ENCODE results near the gene MROH9.

The MROH9 gene

DNA sequence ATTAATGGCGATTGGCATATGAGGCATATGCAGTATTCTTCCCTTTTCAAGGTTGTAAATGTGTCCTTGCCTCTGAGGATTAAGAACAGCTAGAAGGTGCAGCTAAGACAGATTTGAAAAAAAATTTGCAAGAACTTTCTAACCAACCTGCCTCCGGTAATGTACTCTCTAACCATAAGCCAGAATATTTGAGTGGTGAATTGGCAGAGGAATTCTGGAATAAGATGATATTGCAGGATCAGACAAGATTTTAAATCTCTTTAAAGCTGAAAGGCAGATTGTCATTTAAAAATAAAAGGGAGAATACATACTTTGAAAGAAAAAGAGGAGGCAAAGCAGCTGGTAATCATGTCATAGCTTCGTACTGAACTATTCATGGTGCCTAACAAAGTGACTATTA is 29.2 kb downstream of the MROH9 start:
- in situ Hi-C loops (cut with MboI; ENCODE audit: low sequenced_read_pairs): no loop called here

DNA sequence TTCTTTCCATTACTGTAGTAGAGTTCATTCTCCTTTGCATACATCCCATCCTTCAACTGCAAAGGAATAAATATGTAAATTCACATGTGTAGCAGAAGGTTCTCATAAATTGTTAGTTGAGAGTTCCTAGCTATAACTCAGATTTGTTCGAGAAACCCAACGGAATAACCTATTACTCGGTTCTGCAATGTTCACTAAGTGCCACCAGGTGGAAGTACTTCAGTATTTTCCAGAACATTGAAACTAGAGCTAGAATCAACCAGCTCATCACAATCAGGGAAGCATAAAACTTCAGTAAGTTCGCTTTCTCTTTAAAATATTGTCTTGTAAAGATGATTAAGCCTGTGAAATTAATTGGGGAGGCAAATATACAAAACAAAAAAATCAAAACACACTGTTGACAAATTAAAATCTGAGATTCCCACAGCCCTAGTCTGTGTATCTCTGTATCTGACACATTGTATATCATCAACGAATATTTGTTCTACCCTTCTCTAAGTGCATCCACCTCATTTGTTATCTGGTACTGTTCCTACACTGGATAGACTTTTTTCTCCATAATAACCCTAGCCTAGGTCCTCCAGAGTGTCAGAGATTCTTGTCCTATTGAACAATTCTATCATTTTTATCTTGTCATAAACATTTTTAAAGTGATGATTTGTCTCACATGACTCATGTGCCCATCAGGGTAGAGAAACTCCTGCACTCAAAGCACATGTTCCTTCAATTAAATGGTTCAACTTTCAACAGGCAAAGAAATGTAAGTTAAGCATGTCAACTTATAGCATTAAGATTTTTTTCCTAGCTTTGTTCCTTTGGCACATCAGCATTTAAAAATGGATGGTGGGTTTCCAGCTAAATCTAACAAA is 31.9 kb downstream of the MROH9 start:
- in situ Hi-C loops (cut with MboI; ENCODE audit: low sequenced_read_pairs): no loop called here

DNA sequence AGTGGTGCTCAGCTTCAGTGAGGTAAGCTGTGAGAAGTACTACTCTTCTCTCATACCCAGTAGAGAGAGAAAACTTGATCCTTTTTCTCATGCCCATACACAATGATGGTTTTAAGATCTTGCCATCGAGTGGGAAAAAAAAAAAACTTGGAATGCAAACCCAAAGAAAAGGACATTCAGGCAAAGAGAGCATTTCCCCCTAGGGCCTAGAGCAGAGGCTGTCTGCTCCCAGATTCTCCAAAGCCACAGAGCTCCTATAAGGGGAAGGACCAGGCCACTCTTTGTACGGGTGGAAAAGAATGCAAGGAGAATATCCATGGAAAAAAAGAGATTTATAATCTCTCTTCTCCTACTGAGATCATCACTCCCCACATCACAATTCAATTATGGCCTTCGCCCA is 34.9 kb downstream of the MROH9 start:
- in situ Hi-C loops (cut with MboI; ENCODE audit: low sequenced_read_pairs): no loop called here

DNA sequence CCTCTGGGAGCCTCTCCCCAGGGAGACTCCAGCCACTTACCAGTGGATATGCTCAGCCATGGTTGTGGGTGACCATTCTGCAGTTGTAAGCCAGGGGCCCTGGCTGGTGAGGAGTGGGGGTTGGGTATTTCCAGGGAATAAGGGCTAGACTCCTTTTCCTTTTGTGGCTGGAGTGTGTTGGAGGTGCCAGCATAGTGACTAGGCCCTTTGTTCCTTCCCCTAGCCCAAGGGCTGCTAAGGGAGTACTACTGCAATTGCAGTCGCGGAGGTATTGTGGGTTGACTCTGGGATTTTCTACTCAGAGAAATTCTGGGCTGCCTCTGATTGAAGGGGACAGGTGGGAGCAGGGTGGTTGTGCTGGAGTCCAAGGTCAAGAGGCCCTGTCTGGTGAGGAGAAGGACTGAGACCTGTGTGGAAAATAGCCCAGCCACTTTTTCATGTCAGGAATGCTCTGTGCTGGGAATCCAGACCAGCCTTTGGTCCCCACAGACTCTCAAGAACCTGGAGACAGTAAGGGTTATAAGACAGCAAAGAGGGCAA is 43.1 kb downstream of the MROH9 start:
- in situ Hi-C loops (cut with MboI; ENCODE audit: low sequenced_read_pairs): no loop called here

DNA sequence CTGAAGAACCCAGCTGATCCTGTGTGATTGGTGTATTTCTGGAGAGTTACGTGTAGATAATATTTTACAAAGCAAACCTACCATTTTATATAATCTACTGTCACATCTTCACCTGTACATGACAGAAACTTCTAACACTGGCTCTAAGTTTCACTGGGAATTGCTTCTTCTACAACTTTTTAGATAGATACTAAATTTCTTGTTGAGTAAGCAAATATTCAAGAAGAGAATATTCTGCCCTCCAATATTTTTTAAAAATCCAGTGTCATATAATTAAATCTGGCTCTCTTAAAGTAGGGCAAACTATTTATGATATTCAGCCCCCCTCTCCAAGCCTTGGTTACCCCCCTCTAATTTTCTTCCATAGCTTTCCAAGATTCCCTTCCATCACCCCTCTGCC is 50.1 kb downstream of the MROH9 start:
- in situ Hi-C loops (cut with MboI; ENCODE audit: low sequenced_read_pairs): no loop called here

DNA sequence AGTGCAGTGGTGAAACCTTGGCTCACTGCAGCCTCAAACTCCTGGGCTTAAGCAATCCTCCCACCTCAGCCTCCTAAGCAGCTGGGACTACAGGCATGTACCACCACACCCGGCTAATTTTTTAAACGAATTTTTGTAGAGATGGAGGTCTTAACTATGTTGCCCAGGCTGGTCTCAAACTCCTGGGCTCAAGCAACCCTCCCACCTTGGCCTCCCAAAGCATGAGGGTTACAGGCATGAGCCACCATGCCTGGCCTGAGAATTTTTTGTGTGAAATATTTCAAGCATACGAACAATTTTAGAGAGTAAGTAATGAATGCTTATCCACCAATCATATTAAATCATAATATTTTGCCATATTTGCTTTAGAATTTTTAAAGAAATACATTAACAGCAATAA is 51.6 kb downstream of the MROH9 start:
- in situ Hi-C loops (cut with MboI; ENCODE audit: low sequenced_read_pairs): no loop called here

DNA sequence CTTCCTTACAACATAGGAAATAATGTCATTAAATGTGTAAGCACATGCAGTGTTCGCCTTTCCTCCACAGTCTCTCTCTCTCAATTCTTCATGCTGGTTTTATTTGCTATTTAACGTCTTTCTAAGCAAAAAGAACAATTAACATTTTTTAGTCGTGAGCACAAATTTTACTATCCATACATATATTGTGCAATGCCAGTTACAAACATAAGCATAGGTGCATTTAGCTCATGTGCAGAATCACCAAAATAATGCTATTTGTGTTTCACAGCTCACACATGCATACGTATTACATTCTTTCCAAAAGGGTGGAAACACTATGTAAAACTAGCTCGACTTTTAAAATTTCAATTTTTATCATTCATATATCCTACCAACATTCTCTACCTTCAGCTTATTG is 52.1 kb downstream of the MROH9 start:
- in situ Hi-C loops (cut with MboI; ENCODE audit: low sequenced_read_pairs): no loop called here

DNA sequence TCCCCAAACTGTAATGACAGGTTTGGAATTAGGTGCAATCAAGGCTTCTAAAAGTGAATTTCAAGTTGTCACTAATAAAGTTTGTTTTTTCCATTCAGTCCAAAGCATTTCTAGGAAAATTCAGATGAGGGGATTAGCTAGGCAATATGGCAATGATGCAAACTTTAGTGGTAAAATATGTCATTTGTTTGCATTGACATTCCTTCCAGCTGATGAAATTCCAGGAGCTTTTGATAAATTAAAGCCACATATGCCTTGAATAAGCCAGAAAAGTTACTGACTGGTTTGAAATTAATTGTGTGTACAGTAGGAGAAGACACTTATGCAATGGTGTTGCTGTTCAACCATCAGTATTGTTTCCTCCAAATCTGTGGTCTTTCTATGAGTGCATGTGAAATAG is 57.8 kb downstream of the MROH9 start:
- in situ Hi-C loops (cut with MboI; ENCODE audit: low sequenced_read_pairs): no loop called here

DNA sequence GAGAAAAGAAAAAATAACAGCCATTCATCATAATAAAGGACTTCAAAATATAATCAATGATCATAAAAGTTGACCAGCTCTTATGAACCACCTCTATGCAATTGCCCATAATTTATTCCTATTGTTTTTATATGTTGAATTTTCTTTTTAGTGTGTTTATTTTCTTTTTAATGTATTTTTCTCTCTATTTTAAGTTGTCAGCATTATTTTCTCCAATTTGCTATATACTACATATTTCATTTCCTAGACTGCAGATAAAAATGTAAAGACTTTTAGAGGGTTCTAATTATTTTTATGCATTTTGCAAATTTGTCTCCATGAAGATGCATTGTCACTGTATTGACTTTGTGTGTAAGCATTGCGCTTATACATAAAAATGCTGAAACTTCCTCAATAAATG is 58.4 kb downstream of the MROH9 start:
- in situ Hi-C loops (cut with MboI; ENCODE audit: low sequenced_read_pairs): no loop called here

DNA sequence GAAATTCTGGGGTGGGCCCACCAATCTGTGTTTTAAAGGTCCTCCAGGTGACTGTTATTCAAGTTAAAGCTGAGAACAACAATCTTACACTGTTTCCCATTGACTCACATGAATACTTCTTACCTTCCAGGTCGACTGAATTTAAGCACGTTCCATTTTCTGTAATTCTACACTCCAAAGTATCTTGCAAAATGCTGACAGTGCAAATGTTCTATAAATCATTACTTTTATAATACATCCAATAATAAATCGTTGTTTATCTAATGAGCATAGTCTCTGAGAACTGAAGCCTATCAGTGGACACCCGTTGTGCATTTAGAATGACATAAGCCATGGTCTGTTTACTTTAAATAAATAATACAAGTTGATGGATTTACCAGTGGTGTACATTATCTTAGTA is 79.5 kb downstream of the MROH9 start:
- in situ Hi-C loops (cut with MboI; ENCODE audit: low sequenced_read_pairs): no loop called here

DNA sequence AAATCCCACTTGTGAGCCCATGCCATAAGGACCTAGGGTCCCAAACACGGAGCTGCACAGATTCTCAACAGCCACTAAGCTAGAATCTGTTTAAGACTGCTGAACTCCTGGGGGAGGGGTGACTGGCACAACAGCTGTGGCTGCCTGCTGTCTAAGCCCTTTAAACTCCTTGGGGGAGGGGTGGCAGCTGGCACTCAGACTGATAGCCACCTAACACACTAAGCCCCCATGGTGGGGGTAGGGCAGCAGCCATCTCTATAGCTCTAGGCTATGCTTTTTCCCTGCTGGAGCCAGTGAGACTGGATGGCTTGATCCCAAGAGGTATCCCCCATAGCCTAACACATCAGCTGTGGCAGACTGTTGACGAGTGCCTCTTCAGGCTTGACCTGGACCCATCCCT is 82.1 kb downstream of the MROH9 start:
- in situ Hi-C loops (cut with MboI; ENCODE audit: low sequenced_read_pairs): no loop called here

DNA sequence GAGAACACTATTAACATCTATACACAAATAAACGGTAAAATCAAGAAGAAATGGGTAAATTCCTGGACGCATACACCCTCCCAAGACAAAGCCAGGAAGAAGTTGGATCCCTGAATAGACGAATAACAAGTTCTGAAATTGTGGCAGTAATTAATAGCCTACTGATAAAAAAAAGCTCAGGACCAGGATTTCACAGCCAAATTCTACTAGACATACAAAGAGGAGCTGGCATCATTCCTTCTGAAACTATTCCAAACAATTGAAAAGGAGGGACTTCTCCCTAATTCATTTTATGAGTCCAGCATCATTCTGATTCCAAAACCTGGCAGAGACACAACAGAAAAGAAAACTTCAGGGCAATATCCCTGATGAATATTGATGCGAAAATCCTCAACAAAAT is 84.6 kb downstream of the MROH9 start:
- in situ Hi-C loops (cut with MboI; ENCODE audit: low sequenced_read_pairs): no loop called here

DNA sequence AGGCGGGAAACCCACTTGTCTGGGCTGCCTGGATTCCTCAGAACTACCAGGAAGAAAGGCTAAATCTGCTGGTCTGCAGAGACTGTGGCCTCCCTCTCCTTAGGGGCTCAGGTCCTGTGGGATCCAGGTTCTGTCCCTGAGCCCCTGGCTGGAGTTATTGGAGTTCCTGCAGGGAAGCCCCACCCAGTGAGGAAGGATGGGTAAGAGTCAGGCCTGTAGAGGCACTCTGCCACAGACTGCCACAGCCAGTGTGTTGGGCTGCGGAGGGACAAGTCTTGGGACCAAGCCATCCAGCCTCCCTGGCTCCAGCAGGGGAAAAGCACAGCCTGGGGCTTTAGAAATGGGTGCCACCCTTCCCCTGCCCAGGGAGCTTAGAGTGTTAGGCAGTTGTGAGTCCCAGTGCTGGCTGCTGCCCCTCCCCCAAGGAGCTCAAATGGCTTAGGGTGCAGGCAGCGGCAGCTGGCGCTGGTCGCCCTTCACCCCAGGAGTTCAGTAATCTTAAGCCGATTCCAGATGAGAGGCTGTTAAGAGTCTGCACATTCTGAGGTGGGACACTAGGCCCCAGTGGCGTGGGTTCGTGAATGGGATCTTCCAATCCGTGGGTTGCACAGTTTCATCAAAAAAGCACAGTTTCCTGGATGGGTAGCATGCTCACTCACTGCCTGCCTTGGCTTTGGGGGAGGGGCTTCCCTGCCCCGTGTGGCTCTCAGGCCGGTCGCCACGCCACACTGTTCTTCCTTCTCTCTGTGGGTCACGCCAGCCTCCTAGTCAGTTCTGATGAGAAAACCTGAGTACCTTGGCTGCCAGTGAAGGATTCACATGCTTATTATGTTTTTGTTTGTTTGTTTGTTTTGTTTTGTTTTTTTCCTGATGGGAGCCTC is 97.7 kb downstream of the MROH9 start:
- in situ Hi-C loops (cut with MboI; ENCODE audit: low sequenced_read_pairs): no loop called here

DNA sequence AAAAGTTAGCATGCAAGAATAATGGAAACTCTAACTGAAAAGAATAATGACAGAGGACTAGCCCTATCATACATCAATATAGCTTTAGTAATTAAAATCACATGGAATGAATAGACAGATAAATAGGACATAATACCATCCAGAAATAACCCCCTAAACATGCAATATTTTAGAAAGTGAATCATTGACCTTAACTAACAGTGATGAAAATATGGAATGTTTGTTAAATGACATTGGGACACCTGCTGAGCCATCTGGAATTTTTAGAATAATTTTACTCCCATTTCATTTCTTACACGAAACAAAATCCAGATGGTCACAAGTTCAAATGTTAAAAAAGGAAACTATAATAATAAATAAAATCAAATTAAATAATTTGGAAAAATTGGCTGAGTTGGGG is 102.3 kb downstream of the MROH9 start:
- in situ Hi-C loops (cut with MboI; ENCODE audit: low sequenced_read_pairs): no loop called here

DNA sequence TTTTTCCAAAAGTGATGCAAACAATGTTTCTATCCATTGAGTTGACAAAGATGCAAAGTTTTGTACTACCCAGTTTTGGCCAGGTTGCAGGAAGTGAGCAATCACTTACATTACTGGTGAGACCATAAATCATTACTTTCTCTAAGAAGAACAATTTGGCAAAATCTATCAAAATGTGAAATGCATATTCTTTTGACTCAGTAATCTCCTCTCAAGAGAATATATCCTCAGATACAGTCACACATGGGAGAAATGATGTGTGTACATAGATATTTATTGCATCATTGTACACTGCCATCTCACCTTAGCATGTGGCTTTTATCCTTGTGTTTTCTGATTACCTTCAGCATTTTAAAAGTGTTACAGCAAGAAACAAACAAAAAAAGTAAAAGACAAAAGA is 103.0 kb downstream of the MROH9 start:
- in situ Hi-C loops (cut with MboI; ENCODE audit: low sequenced_read_pairs): no loop called here

DNA sequence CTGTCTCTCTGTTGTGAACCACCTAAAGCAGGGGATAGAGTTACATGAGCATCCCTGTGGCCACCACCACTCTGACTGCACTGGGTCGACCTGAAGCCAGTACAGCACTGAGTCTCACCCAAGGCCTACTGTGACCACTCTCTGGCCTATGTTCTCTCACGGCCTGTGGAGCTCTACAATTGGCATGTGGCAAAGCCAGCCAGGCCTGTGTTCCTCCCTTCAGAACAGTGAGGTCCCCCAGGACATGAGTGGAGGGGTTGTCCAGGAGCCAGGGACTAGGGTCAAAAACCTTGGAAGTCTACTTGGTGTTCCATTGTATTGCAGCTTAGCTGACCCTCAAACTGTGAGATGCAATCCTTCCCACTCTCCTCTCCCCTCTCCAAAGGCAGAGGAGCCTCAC is 112.7 kb downstream of the MROH9 start:
- in situ Hi-C loops (cut with MboI; ENCODE audit: low sequenced_read_pairs): no loop called here

DNA sequence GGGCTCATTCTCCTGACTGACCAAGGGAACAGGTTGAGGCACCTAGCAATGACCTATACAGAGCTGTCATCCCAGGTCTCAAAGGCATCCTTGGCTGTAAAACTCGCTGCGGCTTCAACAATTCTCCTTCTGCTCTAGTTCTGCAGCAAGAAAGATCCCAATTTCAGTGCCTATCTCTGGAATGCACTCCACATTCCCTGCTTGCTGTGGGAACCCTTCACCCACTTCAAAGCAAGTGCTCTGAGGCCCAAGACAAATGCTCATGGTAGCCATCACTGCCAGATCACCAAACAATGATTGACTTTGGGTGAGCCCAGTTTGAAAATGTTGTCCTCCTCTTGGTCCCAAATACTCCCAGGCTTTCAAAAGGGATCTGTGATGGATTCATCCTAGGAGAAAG is 117.6 kb downstream of the MROH9 start:
- in situ Hi-C loops (cut with MboI; ENCODE audit: low sequenced_read_pairs): no loop called here

DNA sequence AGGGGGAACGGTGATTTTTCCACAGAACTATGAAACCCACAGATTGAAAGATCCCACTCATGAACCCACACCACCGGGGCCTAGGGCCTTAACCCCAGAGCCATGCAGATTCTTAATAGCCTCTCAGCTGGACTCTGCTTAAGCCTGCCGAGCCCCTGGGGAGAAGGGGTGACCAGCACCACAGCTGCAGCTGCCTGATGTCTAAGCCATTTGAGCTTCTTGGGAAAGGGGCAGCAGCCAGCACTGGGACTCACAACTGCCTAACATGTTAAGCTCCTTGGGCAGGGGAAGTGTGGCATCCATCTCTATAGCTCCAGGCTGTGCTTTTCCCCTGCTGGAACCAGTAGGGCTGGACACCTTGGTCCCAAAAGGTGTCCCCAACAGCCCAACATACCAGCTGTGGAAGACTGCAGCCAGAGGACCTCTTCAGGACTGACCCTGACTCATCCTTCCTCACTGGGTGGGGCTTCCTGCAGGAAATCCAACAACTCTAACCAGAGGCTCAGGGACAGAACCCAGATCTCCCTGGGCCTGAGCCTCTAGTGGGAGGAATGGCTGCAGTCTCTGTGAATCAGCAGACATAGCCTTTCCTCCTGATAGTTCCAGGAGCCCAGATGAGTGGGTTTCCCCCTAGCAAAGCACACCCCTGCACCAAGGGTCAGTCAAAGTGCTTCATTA is 120.8 kb downstream of the MROH9 start:
- in situ Hi-C loops (cut with MboI; ENCODE audit: low sequenced_read_pairs): no loop called here

DNA sequence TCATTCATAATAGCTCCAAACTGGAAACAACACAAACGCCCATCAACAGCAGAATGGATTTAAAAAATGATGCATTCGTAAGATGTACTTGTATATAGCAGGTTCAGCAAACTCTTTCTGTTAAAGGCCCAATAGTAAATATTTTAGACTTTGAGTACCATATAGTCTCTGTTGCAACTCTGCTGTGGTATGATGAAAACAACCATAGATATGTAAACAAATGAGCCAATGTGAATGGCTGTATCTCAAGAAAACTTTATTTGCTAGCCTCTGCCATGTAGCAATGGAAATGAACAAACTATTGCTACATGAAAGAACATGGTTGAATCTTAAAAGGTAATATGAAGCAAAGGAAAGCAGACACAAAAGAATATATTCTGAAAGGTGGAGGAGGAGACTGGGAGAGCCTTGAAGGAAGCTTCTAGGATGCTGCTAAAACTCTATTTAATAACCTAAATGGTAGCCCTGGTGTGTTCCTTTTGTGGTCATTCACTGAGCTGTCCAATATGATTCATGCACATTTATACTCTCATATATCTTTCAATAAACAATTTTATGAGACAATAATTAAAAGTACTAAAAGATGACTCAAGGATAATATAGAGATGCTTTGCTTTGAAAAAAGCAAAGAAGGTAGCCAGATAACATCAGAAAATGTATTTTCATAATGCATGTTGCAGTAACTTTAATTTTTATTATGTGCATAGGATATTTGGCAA is 126.2 kb downstream of the MROH9 start:
- in situ Hi-C loops (cut with MboI; ENCODE audit: low sequenced_read_pairs): no loop called here

DNA sequence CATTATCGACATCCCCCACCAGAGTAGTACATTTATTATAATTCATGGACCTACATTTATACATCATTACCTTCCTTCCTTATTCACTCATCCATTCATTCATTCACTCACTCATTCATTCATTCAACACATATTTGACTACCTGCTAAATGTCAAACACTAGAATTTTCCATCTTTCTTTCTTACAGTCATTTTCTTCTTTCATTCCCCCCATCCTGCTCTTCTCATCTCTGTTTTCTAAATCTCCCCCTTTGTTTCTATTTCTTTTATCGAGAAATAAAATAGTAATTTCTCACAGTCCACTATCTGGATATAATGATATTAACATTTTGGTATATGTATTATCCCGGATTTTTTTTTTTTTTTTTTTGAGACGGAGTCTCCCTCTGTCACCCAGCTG is 127.6 kb downstream of the MROH9 start:
- in situ Hi-C loops (cut with MboI; ENCODE audit: low sequenced_read_pairs): no loop called here

DNA sequence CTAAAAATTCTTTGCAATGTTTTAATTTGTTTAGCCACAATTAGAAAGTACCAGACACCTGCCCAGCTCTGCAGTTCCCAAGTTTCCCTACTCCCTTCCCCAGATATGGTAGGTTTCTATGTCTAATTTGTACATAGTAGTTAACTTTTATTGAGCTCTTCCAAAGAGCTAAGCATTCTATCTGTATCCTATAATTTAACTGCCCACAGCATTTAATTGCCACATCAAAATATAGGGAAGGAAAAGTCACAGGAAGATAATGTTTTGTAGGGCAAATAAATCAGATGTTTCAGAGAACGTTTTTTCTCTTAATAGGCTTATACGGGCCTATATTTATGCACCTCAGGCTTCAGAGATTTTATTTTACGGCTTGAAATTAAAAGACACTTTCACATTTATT is 139.7 kb downstream of the MROH9 start:
- in situ Hi-C loops (cut with MboI; ENCODE audit: low sequenced_read_pairs): no loop called here
